HepG2 (cell line): ENCODE measurements around the gene KIRREL3. TPM values are rescaled to one million over a fixed set of nuclear protein-coding genes. Genes with fewer than 3 reads are reported as not detected.
A peak's percentile ranks its signal among the peaks of the same experiment; 100 is the strongest.

Experiments used
- ATAC-seq: fragments of 200-7000 bp; cut with Tn5 transposase; 3 replicates; pipeline ENCODE4 v1.9.1; 2020; ENCODE audit warnings: mild to moderate bottlenecking, moderate library complexity
- BruUV-seq: library from RNA; stranded (reverse); fragments of 400-500 nt; replicated peaks from 2 replicates; lab custom pipeline; 2021; lab: Mats Ljungman, UMichigan
- CTCF ChIA-PET: fragments of 300-600 bp; formaldehyde crosslinking; extraction: SDS; loops from one replicate; lab custom pipeline; 2021; ENCODE audit warnings: low total read pairs, inconsistent platforms, low intra/inter-chr PET ratio; lab: Yijun Ruan, JAX
- POLR2A ChIA-PET: fragments of 350-600 bp; sonication (Branson Sonifier 250); formaldehyde crosslinking; loops from one replicate; lab custom pipeline; 2020; ENCODE audit warnings: antibody characterized with exemption, inconsistent platforms; lab: Yijun Ruan, JAX
- DNase-seq: peaks from one replicate; pipeline ENCODE4 v3.0.0-alpha.2; 2015; ENCODE audit warnings: low spot score
- FAIRE-seq: peaks from 3 replicates; lab custom pipeline; 2011; peaks lifted over from hg19 to GRCh38; lab: Jason Lieb, UNC
- H2AFZ ChIP-seq: one replicate; pipeline ENCODE4 v1.6.1; 2011; ENCODE audit warnings: low read length, inconsistent platforms
- H3K27ac ChIP-seq: fragments of 300-600 bp; 3 replicates; pipeline ENCODE4 v1.8.0; 2011; ENCODE audit warnings: mixed run types, mild to moderate bottlenecking, mixed read lengths, low read length, inconsistent platforms; ENCODE audit not compliant: insufficient read depth; ENCODE audit errors: extremely low read length
- H3K27me3 ChIP-seq, 2 experiments: fragments of 200-600 bp in 1 of 2; 2 replicates in 1 of 2; 3 replicates in 1 of 2; pipeline versions ENCODE4 v1.6.0 to v1.8.0; 2011; ENCODE audit warnings: low read length in 2 of 2, mild to moderate bottlenecking in 2 of 2, moderate library complexity in 2 of 2, inconsistent platforms in 1 of 2; ENCODE audit not compliant: insufficient read depth in 2 of 2, control insufficient read depth in 1 of 2
- H3K36me3 ChIP-seq, 2 experiments: fragments of 200-600 bp in 1 of 2; replicated peaks in 1 of 2; 2 replicates in 1 of 2; 3 replicates in 1 of 2; pipeline versions ENCODE4 v1.5.1 to v1.8.0; 2011; ENCODE audit warnings: low read length in 2 of 2, inconsistent platforms in 1 of 2; ENCODE audit not compliant: insufficient read depth in 2 of 2, control insufficient read depth in 1 of 2
- H3K4me1 ChIP-seq: 2 replicates; pipeline ENCODE4 v1.5.1; 2012; ENCODE audit warnings: low read length, inconsistent platforms; ENCODE audit not compliant: insufficient read depth
- H3K4me2 ChIP-seq: 2 replicates; pipeline ENCODE4 v1.6.0; 2011; ENCODE audit warnings: low read depth, low read length, inconsistent platforms
- H3K4me3 ChIP-seq, 3 experiments: fragments of 200-600 bp in 1 of 3; sonication (generic), shearing (Covaris generic) in 1 of 3; replicated peaks in 1 of 3; 2 replicates each; pipeline ENCODE4 v1.5.1; 2011 to 2016; ENCODE audit warnings: low read length in 3 of 3, inconsistent platforms in 2 of 3, low read depth in 2 of 3, mild to moderate bottlenecking in 2 of 3, control low read depth in 1 of 3, mixed read lengths in 1 of 3; ENCODE audit not compliant: insufficient read depth in 1 of 3
- H3K79me2 ChIP-seq: one replicate; pipeline ENCODE4 v1.6.1; 2011; ENCODE audit warnings: low read length, inconsistent platforms; ENCODE audit not compliant: insufficient read depth
- H3K9ac ChIP-seq: 2 replicates; pipeline ENCODE4 v1.6.0; 2011; ENCODE audit warnings: mild to moderate bottlenecking, low read depth, low read length, inconsistent platforms; ENCODE audit not compliant: insufficient read depth
- H3K9me3 ChIP-seq: 2 replicates; pipeline ENCODE4 v1.5.1; 2012; ENCODE audit warnings: mild to moderate bottlenecking, low read length
- H4K20me1 ChIP-seq: 2 replicates; pipeline ENCODE4 v1.6.0; 2011; ENCODE audit warnings: inconsistent platforms, mild to moderate bottlenecking, low read length, moderate library complexity; ENCODE audit not compliant: insufficient read depth
- FOSL1 ChIP-seq: sonication (generic); formaldehyde crosslinking; IDR thresholded peaks from 2 replicates; pipeline ENCODE4 v1.9.0; 2021; ENCODE audit warnings: missing genetic modification reagents, borderline replicate concordance
- HMGXB3 ChIP-seq: sonication (generic); formaldehyde crosslinking; IDR thresholded peaks from 2 replicates; pipeline ENCODE4 v1.4.0; 2020; ENCODE audit warnings: missing genetic modification reagents, borderline replicate concordance
- JUN ChIP-seq: sonication (generic); formaldehyde crosslinking; IDR thresholded peaks from 2 replicates; pipeline ENCODE4 v1.4.0; 2020; ENCODE audit warnings: mild to moderate bottlenecking, missing genetic modification reagents
- MBD4 ChIP-seq: IDR thresholded peaks from 2 replicates; pipeline ENCODE4 v1.6.1; 2012; ENCODE audit warnings: low read length, inconsistent platforms, borderline replicate concordance
- NR0B2 ChIP-seq: sonication (generic); formaldehyde crosslinking; IDR thresholded peaks from 2 replicates; pipeline ENCODE4 v1.4.0; 2020; ENCODE audit warnings: mild to moderate bottlenecking, missing genetic modification reagents
- PCBP1 ChIP-seq: fragments of 200-400 bp; formaldehyde crosslinking; IDR thresholded peaks from 2 replicates; pipeline ENCODE4 v1.6.1; 2017; ENCODE audit warnings: mild to moderate bottlenecking, low read depth, low read length, borderline replicate concordance
- PITX1 ChIP-seq: sonication (generic); formaldehyde crosslinking; IDR thresholded peaks from 2 replicates; pipeline ENCODE4 v1.5.1; 2020; ENCODE audit warnings: mild to moderate bottlenecking, missing genetic modification reagents
- POGZ ChIP-seq: sonication (generic); formaldehyde crosslinking; IDR thresholded peaks from 2 replicates; pipeline ENCODE4 v1.4.0; 2020; ENCODE audit warnings: mild to moderate bottlenecking, missing genetic modification reagents
- RFX5 ChIP-seq: IDR thresholded peaks from 2 replicates; pipeline ENCODE4 v1.6.1; 2011; ENCODE audit warnings: low read depth, low read length, improper control_type of control experiment
- SNAPC4 ChIP-seq: sonication (generic); formaldehyde crosslinking; IDR thresholded peaks from 2 replicates; pipeline ENCODE4 v1.4.0; 2020; ENCODE audit warnings: mild to moderate bottlenecking, missing genetic modification reagents
- SNRNP70 ChIP-seq: fragments of 200-400 bp; formaldehyde crosslinking; IDR thresholded peaks from 2 replicates; pipeline ENCODE4 v1.6.1; 2017; ENCODE audit warnings: mild to moderate bottlenecking, low read depth, low read length, moderate library complexity
- TARDBP ChIP-seq: sonication (generic); formaldehyde crosslinking; IDR thresholded peaks from 2 replicates; pipeline ENCODE4 v1.8.0; 2022; ENCODE audit warnings: mild to moderate bottlenecking, missing genetic modification reagents
- ZNF207 ChIP-seq: fragments of 450-650 bp; IDR thresholded peaks from 2 replicates; pipeline ENCODE4 v1.6.1; 2016; ENCODE audit warnings: antibody characterized with exemption, borderline replicate concordance
- ZNF383 ChIP-seq: sonication (generic); formaldehyde crosslinking; IDR thresholded peaks from 2 replicates; pipeline ENCODE4 v1.4.0; 2020; ENCODE audit warnings: missing genetic modification reagents, mild to moderate bottlenecking, borderline replicate concordance
- WGBS: methylation state at CpG from one replicate; pipeline ENCODE4 v1.1.6; 2017; ENCODE audit warnings: low lambda C conversion rate; 5-methylcytosine and 5-hydroxymethylcytosine counted together
- in situ Hi-C: cut with HindIII; loops from 2 replicates; pipeline ENCODE4 v1.10.0; 2017; ENCODE audit warnings: low pct_unique_long_range_greater_than_20kb; ENCODE audit not compliant: extremely low pct_ligation_motif_present
- intact Hi-C: fragments of 100-400 bp; cut with micrococcal nuclease; formaldehyde crosslinking; loops from one replicate; pipeline ENCODE4 v1.10.0; 2022; ENCODE audit not compliant: unreplicated experiment
- polyA plus RNA-seq, 8 experiments: library from polyadenylated mRNA; depleted of rRNA in 3 of 8; stranded (reverse) in 7 of 8; unstranded in 1 of 8; fragments of >200 nt; fragmentation: Illumina TruSeq in 4 of 8; extraction: Trizol in 4 of 8; gene quantifications; 2 replicates each; pipeline versions ENCODE4 v1.2.1 to v1.2.3, GENCODE V29; 2011 to 2016; ENCODE audit warnings: low read depth in 4 of 8, missing spikeins in 1 of 8, mixed read lengths in 1 of 8; ENCODE audit not compliant: insufficient read depth in 1 of 8
- total RNA-seq, 5 experiments: library from RNA; depleted of rRNA; stranded (reverse); fragments of >200 nt; fragmentation: Illumina TruSeq; extraction: Trizol; gene quantifications; 2 replicates each; pipeline ENCODE4 v1.2.3, GENCODE V29; 2016; ENCODE audit warnings: low read depth in 1 of 5

Gene KIRREL3
- total and polyA plus RNA-seq, 2 of the 13 experiments (the other 11 are each of a cell fraction or from before 2014, with no cell fraction given) = not detected

GRCh38 chr11:127018683-127019279 lies 18.2 kb upstream of the KIRREL3 start (continued):
- no peak for TF ChIP-seq MBD4
- TF ChIP-seq FOSL1 (CRISPR knock-in tag) = no peak
- TF ChIP-seq SNAPC4 (CRISPR knock-in tag) = no peak
- no peak for TF ChIP-seq TARDBP (CRISPR knock-in tag)
- TF ChIP-seq NR0B2 = no peak
- no peak for TF ChIP-seq PITX1 (CRISPR knock-in tag)

- Histone ChIP-seq H3K4me2 (no peak overlapping the region), H3K79me2 (no peaks in the 10 kb centered on the region), H3K9me3 (no peaks in the 10 kb centered on the region), H4K20me1 (no peaks in the 10 kb centered on the region), H3K27ac (no peak overlapping the region), H2AFZ (no peak overlapping the region), H3K36me3 (no peaks in the 10 kb centered on the region), H3K4me1 (no peaks in the 10 kb centered on the region), H3K4me3 (no peak overlapping the region), H3K27me3 (peaks cover 2 to 7% of the 10 kb centered on the region in 2 experiments; a peak in 3 of 5 replicates), H3K9ac (no peak overlapping the region)
- ChIA-PET CTCF (no interaction called here), POLR2A (no interaction called here)
- no peak for FAIRE-seq
- DNase-seq = no peak
- BruUV-seq = no TSS peak
- intact Hi-C loops = no loop called here
- peak; percentile 71 for ATAC-seq
- in situ Hi-C loops = no loop called here
- 16% methylated on average over 7 of the region's 7 CpGs for WGBS
- TF ChIP-seq SNRNP70 = no peak
- no peak for TF ChIP-seq PCBP1
- no peak for TF ChIP-seq POGZ (CRISPR knock-in tag)
- no peak for TF ChIP-seq ZNF207
- no peak for TF ChIP-seq ZNF383 (CRISPR knock-in tag)
- no peak for TF ChIP-seq JUN (CRISPR knock-in tag)
- no peak for TF ChIP-seq HMGXB3 (CRISPR knock-in tag)
- TF ChIP-seq RFX5 = no peak
Measured at GRCh38 chr11:127017482-127017881, 16.9 kb upstream of the KIRREL3 start.
